ENCODE data around the gene C12orf57.
A peak's percentile ranks its signal among the peaks of the same experiment; 100 is the strongest.

The C12orf57 gene

DNA sequence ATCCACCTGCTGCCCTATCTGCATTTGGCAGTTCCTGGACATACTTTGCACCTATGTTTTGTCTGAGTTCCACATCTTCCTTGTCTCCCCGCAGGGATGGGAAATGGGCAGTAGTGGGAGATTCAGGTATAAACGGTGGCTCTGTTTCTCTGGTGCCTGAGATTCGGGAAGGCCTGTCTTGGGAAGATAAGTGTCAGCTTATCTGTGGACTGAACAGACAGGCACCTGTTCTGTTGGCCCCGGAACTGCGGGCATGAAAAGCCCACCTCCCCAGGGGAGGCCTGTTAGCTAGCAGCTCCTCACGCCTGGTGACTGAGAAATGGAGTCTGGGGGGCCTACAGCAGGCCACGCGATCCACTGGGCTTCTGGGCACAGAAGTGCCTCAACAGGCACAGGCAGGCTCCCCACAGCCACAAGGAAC lies 20.8 kb downstream of the C12orf57 start:
- DNase-seq (ENCODE audit: low read depth) = no peak

DNA sequence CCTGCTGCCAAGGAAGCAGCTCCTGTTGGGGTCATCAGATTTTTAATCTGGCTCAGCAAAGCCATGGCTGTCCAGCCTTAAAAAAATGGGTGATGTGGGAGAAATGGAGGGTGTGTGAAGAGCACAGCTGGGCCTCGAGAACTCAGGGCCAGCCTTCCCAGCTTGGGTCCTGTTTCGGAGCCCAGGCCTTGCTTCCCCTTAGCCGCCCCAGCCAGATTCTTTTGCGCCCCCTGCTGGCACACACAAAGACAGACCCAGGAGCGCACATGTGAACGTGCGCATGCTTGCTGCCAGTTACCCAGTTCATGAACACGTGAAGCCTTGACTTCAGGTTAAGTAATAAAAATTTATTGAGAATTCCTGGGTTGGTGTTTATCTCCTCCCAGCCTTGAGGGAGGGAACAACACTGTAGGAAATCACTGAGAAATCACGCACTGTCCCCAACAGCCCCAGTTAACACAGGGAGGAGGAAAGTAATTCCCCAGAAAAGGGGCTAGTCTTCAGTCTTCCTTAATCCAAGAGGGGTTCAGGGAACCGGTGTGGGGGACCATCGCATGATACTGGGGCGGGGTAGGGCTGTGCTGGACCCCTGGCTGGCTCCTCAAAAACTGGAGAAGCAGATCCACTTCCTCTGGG lies 21.3 kb downstream of the C12orf57 start:
- peak; percentile 74 for DNase-seq (ENCODE audit: low read depth)

DNA sequence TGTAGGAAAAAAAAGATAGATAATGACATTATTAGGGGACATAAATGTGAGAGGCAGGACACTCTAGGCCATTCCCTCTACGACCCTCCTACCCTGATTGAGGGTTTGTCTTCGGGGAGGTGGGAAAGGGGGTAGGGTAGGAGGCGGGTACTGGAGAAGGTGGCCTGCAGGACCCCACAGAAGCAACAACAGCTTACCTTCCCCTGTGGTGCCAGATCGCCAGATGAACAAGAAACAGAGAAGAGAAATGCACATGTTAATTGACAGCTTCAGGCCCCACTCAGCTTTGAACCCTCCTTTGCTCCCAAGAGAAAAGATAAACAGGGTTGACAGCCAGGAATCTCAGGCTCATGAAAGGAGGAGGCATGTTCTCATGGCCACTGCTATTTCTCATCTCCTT lies 21.9 kb downstream of the C12orf57 start:
- DNase-seq (ENCODE audit: low read depth) = no peak

DNA sequence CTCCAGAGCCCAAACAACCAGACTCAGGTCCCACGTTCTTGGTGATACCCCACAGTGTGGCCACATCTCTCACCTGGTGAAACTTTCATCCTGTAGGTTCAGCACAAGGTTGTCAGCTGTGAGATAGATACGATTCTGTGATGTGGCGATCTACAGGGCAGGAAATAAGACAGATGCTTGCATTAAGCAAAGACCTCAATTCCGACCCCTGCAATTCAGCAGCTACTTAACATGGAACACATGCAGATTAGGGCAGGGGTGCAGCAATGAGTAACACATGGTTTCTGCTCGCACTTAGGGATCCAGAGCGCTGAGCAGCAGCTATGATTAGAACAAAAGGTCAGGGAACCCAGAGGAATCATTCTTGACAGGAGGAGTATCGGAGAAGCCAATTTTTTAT lies 22.5 kb downstream of the C12orf57 start:
- DNase-seq (ENCODE audit: low read depth) = no peak

DNA sequence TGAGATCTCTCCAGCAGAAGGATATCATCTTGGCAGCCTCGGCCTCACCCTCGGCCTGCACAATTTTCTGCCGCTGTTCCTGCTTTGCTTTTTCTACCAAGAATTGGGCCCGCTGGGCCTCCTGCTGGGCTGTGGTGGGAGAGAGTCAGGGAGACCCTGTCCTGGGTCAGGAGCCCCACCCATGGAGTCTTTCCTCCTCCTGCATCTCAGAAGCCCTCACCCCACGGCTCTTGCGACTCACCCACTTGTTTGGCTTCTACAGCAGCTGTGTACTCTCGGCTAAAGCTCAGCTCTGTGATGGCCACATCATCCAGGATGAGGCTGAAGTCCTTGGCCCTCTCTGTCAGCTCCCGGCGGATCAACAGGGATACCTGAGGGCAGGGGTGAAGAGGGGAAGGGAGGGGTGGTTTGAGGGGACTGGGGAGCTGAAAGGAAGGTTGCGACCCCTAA lies 23.9 kb downstream of the C12orf57 start:
- no peak for DNase-seq (ENCODE audit: low read depth)

DNA sequence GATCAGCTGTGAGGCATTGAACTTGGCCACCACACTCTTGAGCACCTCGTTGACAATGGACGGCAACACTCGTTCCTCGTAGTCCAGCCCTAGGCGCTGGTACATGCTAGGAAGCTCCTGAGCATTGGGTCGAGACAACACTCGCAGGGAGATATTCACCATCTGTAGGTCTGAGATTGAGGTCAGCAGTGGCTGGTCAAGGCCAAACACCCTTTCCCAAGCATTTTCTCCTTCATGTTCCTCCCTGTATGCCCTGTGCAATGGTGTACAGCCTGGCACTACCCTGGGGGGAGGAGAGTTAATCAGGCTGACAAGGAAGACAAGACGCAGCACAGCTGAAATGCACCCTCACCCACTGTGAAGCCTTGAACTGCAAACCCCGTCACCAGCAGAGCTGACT lies 24.6 kb downstream of the C12orf57 start:
- no peak for DNase-seq (ENCODE audit: low read depth)

DNA sequence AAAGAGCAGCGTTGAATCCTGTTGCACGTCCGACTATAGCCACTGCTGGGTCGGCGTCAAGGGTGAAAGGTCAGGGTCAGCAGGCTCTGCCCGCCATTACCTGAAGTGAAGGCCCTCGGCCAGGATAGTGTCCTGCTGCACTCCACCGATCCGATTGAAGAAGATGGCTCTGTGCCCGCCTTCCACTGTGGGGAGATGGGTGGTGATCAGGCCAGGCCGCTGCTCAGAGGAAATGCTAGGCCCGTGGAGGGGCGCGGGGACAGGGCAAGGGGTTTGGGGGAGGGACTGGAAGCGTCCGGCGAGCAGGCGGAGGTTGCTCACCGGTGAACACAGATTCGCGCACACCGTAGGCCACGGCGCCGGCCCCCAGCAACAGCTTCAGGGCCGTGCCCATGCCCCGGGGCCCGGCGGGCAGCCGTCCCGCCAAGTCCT lies 26.3 kb downstream of the C12orf57 start:
- no peak for DNase-seq (ENCODE audit: low read depth)

DNA sequence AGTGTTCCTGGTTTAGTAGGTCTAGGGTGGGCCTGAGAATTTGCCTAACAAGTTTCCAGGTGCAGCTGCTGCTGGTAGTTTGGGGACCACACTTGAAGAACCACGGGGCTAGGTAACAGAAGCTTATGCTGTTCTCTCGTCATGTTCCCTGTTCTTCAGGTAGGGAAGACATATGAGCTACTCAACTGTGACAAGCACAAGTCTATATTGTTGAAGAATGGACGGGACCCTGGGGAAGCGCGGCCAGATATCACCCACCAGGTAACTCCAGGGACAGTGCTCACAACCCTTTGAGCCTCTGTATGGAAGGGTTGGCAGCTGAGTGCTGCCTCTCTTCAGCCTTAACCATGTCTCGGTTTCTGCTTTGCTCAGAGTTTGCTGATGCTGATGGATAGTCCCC lies 30.4 kb downstream of the C12orf57 start:
- no peak for DNase-seq (ENCODE audit: low read depth)

DNA sequence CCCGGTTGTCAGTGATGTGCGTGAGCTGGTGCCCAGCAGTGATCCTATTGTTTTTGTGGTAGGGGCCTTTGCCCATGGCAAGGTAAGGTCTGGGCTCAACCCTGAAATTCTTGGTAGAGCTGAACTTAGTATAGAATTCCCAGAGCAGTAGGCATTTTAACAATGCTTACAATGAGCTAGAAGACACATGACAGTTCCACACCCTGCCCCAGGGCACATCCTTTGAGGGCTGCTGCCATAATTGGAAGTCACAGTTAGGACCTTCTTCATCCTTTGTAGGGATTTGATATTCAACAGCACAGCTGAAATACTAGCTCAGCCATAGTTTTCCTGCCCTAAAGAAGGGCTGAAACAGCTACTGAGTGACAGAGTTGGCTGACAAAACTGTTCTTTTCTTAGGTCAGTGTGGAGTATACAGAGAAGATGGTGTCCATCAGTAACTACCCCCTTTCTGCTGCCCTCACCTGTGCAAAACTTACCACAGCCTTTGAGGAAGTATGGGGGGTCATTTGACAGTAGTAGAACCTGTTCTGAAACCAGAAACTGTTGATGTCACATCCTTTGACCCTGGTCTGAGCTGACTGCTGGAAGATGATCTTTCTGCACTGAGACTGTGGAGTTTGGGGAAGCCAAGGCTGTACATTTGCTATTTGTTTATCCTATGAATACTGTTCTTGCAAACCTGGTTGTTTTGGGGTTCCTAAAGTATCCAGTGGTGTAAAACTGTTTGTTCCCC lies 31.6 kb downstream of the C12orf57 start:
- no peak for DNase-seq (ENCODE audit: low read depth)

DNA sequence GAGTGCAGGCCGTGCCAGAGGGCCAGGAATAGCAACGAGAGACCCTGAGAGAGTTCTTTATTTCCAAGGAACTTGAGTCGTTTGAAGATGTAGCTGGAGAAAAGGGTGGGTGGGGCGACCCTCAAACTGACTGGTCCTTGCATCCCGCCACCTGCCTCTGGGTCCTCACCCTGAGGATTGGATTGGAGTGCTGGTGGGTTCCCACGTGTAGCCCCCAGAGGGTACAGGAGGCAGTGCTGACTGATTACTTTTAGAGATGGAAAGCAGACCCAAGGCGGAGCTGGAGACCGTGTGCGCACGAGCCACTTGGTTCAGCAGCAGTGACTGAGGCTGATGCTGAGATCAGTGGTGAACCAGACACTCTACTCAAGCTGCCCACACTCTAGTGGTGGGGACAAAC lies 33.8 kb downstream of the C12orf57 start:
- no peak for DNase-seq (ENCODE audit: low read depth)

DNA sequence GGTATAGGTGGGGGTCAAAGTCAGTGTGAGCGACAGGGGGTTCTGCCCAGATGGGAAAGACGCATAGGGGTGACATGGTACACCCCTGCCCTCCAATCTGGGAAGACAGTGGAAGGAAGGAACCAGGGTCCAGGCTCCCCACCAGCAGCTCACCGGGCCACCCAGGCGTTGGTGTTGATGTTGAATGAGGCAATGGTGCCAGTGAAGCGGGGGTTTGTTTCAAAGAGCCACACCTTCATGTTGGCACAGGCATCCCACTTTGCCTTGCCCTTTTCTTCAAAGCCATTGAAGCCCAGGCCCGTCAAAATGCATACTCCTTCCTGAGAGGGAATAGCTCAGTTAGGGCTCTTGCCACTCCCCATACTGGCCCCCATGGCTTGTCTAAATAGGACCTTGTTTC lies 34.4 kb downstream of the C12orf57 start:
- DNase-seq (ENCODE audit: low read depth) = no peak

DNA sequence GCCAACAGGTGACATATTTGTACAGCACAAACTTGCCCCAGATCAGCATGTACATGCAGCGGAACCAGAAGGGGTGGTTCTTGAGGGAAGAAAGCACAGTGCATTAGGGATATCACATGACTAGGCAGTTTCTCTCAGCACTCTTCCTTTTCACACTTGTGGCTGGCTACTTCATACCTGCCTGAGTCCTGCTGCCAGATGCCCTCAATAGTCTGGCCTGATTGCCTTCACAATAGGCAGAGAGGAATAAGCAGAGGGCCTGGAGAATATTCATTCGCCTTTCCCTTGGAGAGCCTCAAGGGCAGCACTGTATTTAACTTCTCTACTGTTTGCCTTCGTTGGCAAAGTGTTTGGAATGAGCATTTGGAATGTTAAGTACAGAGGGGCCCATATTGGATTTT lies 34.8 kb downstream of the C12orf57 start:
- no peak for DNase-seq (ENCODE audit: low read depth)

DNA sequence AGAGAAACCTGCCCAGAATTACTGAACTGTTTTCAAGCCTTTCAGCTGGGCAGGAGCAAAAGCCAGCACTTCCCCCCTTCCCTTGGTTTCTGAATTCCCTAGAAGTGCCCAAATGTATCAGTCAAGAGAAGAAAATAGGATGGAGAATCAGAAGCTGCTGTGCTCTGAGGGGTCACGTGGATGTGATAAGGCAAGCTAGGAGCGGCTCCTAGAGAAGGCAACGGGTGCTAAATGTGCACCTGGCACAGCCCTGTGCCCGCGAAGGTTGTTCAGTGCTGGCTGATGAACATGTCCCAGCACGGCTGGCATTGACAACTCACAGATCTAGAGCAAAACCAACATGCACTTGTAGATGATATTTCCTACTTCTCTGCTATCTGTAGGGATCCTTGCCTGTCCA lies 35.2 kb downstream of the C12orf57 start:
- no peak for DNase-seq (ENCODE audit: low read depth)

DNA sequence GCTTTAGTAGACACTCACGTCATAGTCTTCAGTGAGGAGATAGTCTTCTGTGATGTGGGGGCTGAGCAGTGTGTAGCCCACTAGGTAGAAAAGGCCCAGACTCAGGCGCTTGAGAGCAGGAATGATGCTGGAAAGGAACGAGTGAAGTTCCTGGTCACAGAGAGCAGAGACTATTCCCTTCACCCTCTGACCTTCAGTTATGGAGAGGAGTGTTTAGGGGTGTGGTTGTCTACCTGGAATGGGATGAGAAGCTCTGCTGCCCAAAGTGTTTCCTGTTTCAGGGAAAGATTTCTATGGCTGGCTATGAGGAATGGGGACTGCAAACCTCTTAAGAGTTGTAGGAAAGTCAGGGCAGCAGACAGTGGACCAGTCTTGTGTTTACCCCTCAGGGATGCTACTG lies 35.6 kb downstream of the C12orf57 start:
- no peak for DNase-seq (ENCODE audit: low read depth)

DNA sequence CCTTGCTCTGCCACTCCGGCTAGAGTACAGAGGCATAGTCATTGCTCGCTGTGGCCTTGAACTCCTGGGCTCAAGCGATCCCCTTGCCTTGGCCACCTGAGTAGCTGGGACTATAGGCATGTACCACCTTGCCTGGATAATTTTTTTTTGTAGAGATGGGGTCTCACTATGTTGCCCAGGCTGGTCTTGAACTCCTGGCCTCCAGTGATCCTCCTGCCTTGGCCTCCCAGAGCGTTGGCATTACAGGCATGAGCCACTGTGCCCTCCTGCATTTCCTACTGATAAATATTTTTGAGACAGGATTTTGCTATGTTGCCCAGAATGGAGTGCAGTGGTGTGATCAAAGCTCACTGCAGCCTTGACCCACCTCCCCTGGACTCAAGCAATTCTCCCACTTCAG lies 36.3 kb downstream of the C12orf57 start:
- DNase-seq (ENCODE audit: low read depth) = no peak

DNA sequence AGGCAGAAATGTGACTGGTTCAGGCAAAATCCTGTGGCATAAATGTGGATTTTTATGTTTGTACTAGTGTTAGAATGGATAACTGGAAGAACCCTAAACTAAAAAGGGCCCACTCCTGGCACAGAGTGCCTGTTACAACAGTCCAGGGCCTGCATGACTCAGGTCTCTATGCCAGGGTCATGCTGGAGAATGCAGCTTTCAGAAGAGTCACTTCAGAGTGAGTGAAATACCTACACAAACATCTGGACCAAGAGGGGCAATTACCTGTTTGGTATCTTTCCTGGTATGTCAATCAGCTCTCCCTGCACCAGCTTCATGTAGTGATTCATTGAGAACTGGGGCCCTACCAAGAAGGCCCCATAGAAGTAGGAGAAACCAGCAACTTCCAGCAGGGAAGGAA lies 36.9 kb downstream of the C12orf57 start:
- DNase-seq (ENCODE audit: low read depth) = no peak

DNA sequence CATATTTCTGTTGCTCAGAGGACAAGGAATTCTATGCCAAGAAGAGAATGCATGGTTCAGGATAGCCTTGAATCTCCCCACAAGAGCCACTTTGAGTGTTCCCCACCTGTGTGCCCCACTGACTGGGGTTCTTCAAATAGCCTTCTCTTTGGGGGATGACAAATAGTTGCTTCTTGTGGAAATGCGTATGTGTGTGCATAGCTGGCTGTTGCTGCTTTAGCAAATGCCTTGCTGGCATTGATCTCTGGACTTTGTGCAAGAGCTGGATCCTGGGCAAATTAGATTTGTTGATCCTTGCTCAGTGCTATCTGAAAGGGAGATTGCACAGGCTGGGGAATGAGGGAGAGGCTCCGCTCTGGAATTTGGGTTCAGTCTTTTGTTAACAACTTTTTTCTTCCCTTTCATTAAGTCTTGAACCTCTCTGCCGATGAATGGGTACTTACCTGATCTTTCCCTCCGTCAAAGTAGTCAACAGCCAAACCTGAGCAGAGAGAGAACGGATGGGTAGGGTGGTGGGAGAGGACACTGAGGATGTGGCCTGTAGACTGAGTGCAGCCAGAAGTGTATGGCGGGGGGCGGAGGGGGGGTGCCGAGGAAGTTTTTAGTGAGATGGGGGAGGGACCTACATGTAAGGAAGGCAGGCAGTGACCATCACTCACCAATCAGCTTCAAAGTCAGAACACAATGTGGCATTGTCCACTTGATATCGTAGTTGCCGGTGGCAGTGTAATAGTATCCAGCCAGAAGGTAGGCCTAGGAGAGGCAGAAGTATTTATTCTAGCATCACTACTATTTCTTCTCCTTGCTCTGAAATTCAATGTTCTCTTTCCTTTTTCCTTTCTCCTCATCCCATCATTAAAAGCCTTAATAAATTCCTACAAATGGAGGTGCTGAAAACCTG lies 37.6 kb downstream of the C12orf57 start:
- DNase-seq (ENCODE audit: low read depth) = no peak

DNA sequence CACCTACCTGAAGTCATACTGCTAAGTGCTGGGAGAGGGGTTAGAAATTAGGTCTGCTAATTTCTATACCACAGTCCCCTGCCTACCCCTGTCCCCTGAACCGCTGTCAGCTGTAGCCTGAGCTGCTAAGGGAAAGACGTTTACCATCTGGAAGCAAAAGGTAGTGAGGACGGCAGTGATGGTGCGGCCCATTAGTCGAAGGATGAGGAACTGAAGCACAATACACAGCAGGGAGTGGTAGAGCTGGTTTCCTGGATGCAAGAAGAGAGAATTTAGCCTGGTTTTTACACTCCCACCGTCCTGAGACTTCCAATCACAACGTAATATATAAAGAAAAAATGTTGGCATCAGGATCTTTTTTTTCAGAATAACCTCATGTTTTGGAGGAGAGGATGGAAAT lies 38.7 kb downstream of the C12orf57 start:
- no peak for DNase-seq (ENCODE audit: low read depth)

DNA sequence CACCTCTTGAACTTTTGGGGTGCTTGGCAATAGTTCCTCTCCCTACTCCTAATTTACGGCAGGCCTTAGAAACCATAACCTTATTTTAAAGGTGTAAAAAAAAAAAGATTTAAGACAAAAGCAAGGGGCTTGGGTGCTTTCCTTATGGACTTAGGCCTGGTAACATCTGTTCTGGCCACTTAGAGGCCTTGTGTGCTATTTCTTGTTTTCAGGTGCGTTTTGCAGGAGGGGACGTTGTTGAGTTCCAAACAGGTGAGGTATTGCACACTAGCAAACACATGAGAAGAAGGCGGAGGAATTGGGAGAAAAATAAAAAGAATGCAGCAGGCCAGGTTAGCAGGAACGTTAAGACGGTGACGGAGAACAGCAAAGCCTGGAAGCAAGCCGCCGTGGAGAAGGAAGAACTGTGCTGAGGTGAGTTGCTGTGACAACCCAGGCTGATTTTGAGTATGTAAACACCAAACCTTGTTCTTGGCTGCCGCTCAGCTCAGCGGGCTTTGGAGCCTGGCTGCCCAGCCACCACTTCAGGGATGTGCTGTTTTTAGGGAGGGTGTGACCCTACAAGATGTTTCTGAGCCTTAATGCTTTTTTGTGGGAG lies 44.2 kb downstream of the C12orf57 start:
- DNase-seq (ENCODE audit: low read depth) = no peak

Measured in CMK (cell line).